H4 (cell line): ENCODE measurements around the gene FAM114A1. TPM values are rescaled to one million over a fixed set of nuclear protein-coding genes. Genes with fewer than 3 reads are reported as not detected.
"Not testable (repeated sequence)": the region's sequence is repeated elsewhere in the genome, so short reads cannot be mapped to it uniquely, and the experiment has no call there.

ENCODE experiments used
- DNase-seq: peaks from one replicate; pipeline ENCODE4 v3.0.0-alpha.2; 2015; ENCODE audit warnings: low spot score
- total RNA-seq: library from RNA; depleted of rRNA; stranded (reverse); fragments of >200 nt; shearing (Covaris generic); gene quantifications from 2 replicates; pipeline ENCODE4 v1.2.3, GENCODE V29; 2014

Gene FAM114A1
- total RNA-seq, 1 experiment from 2014 or later, result 89.3 TPM

DNA sequence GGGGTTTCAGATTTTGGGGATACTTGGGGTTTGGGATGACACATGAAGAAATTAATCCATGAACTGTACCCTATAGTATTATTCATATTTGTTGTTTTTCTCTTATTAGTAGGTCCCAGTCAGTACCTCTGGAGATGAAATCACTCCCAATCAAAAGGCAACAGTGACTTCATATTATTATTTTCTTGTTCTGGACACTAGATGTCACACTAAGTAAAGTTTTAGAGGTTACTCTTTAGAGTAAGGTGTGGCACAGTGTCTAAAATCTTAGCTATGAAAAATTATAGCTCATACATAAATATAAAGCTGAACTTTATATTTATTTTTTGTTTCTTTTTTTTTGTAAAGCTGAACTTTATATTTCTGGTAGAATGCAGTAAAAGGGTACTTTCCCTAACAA is 35.1 kb downstream of the FAM114A1 start:
- DNase-seq, result peak; percentile 26

DNA sequence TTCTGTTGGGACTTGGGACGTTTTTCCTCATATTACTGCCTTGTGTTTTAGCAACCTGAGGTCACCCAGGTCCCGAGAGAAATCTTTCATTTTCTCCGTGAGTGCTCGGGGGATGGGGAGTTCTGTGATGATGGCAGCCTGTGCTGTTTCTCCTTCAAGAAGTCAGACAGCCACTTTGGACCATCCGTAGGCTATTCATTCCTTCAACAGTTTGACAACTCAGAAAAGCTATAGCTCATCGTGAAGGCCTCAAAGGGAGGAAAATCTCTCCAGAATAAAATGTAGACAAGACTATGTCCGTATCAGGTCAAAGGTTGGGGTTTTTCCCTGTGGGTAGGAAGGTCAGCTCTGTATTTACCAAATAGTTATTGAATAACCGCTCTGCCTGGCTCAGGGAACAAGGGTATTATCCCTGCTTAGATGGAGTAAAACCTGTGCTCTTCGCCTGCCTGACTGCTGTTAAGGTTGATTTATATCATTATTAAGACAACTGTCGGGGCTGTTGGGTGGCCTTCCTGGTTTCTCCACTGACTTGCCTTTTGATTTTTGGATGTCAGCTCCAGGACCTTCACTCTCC is 36.6 kb downstream of the FAM114A1 start:
- no peak for DNase-seq

DNA sequence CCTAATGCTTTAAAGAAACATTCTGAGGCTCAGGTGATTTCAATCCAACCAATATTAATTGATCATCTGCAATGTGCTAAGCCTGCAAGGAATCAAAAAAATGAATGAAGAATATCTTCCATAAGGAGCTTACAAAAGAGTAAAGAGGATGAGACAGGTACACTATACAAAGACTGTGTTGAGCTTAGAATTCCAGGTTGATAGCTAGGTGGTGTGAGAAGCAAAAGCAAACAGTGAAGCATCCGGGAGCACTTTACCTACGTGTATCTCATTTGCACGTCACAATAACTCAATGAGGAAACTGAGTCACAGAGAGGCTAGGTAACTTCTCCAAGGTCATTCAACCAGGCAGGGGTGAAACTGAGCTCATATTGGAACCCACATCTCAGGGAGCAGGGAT is 37.1 kb downstream of the FAM114A1 start:
- DNase-seq, result no peak

DNA sequence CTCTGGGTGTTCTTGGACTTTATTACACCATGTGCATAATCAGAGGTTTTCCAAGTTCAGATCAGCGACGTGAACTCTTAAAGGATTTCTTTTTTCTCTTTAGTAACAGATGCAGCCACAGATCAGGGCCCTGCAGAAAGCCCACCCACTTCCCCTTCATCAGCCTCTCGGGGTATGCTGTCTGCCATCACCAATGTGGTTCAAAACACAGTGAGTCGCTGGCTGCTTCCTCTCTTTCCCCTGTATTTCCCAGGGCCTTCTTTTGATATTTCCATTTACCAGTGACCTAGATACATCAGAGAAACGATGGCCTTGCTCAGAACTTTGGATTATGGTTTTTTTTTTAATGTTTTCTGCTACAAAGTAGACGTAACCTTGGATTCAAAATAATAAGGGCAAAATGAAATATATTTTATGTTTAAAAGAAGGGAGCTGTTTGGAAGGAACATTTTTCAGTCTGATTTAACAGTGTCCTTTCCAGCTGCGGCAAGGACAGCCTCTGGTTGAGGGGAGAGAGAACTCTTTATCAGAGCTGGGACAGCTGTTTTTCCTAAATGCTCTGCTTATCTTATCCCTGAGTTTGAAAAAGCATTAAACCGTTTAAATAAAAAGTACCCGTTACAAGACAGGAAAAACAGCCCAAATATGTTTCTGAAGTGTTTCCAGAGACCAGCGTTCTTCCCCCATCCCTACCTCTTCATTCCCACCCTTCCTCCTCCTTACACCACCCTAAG is 38.2 kb downstream of the FAM114A1 start:
- DNase-seq, result no peak

DNA sequence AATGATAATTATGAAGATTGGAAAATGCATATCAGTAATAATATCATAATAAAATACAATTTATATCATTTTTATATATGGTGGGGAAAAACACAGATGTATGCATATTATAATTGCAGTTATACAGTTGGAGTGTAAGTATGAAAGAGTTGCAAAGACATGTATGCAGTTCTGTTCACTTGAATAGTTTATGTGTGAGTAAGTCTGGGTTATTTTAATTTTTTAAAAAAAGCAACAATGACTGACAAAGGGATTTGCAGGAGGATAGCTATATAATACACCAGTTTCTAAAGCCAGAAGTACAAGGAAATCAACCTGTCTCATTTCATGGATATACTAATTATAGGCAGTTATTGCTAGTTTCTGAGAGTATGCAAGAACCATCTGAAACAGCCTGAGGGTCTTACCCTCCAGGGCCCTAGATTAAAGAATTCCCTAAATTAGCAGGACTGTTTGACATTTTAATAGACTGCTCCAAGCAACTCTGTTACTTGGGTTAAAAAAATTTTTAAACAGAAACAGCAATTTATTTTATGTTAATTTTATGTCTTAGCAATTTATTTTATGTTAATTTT is 40.2 kb downstream of the FAM114A1 start:
- DNase-seq, result no peak

DNA sequence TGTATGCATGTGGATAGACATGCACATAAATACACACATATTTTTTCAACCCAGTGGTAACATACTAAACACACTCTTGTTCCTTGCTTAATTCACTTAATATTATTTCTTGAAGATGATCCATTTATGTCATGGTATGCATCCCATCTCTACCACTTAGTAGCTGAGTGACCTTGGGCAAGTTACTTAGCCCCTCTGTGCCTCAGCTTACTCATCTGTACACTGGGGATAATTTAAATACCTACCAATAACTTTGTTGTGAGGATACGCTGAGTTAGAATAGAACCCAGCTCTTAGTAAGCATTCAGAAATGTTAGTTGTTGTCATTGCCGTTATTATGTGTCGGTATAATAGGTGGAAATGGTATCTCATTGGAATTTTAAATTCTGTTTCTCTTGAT is 41.4 kb downstream of the FAM114A1 start:
- no peak for DNase-seq

DNA sequence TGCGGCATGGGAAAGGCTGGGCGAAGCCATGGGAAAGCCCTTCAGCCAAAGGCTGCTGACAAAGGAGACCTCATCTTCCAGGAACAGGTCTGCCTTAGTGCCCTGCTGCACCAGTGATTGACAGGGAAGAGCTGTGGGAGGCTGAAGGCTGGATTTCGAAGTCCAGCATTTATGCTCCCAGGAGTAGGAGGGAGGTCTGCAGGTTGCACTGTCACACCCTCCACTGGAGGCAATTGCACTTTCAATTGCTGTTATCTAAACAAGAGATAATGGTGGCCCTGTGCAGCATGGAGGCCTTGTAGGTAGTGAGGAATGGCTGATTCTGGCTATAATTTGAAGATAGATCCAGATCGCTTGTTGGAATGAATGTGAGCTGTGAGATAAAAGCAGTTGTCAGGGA is 43.7 kb downstream of the FAM114A1 start:
- no peak for DNase-seq

DNA sequence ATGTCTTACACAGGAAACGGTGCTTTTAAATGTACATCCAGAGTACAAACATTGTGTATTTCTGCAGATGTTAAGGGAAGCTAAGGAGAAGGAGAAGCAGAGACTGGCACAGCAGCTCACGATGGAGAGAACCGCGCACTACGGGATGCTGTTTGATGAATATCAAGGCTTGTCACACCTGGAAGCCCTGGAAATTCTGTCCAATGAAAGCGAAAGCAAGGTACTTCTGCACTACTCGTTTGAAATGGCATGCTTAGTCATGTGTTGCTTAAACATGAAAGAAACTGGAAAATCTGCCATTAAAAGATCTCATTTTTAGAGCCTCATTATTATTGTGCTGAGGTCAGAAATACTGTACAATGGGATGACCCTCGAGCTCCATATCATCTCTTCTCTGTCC is 47.2 kb downstream of the FAM114A1 start:
- no peak for DNase-seq

DNA sequence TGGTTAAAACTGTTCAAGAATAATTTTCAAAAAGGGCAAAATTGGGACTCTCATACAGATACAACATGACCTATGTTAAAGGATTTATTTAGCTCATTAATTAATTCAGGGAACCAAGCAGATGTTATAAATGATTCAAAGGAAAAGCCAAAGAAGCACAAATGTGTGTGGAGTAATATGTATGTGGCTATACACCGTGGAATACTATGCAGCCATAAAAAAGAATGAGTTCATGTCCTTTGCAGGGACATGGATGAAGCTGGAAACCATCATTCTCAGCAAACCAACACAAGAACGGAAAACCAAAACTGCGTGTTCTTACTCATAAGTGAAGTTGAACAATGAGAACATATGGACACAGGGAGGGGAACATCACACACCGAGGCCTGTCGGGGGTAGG is 48.7 kb downstream of the FAM114A1 start:
- not testable (repeated sequence) for DNase-seq

DNA sequence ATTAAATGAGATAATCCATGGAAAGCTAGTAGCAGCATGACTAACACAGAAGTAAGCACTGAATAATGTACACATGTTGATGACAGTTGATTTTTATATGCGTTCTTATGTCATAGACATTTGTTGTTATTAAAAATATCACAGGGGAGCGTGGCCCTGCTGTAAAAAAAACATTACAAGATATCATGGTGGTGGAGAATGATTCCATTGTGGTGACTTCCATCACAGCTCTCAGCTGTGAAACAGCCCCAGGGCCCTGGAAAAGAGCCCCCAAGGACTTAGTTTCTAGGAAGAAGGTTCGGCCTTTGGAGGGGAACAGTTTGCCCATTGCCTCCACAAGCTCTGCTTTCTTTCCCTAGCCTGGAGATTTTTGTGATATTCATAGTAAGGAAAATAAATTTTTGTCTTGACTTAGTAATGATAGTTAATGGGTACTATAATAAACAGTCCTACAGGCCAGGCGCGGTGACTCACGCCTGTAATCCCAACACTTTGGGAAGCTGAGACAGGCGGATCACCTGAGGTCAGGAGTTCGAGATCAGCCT is 49.9 kb downstream of the FAM114A1 start:
- DNase-seq, result no peak

DNA sequence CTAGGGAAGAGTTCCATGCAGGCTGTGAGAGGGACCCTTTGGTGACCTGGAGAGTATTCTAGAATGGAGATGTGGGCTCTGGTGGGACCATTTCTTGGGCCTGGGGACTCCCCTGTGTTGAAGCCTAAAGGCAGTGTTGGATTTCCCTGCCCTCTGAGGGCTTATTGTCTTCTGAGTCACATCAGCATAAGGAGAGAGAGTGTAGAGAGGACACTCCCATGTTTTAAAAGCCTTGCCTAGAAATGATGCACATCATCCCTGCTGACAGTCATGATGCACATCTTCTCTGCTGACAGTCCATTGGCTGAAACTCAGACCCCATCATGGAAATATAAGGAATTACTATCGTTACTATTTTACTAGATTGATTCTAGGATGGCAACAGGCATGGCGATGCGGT is 51.9 kb downstream of the FAM114A1 start:
- DNase-seq, result no peak

DNA sequence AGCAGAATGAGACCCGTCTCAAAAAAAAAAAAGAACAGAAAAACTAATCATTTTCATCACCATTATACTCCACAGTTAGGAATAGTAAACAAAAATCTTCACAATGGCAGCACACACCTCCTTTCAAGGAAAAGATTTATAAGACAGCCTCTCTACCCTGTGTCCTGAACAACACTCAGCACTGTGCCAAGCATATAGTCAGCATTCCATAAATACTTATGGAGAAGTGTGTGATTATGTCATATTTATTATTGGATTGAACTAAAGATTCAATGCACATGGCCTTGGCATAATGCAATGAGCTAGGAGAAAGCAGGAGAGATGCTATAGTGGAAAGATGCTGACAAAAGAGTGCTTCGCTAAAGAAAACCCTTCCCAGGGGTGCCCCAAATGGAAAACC is 52.6 kb downstream of the FAM114A1 start:
- DNase-seq, result no peak

DNA sequence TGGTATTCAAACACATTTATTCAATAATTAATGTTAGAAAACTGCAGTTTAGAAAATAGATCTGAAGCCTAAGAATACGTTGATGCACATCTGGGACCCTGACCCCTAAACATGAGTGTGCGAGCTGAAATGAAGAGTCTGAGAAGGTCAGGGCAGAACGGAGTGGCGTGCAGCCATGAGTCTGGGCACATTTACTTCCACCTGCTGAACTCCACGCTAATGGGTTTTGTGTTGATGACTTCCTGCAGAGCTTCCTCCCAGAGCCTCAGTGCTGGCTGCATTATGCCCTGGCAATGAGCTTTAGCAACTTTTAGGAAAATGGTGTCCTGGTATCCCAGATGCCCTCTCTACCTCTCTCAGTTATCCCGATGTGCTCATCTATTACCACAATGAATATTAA is 53.1 kb downstream of the FAM114A1 start:
- no peak for DNase-seq

DNA sequence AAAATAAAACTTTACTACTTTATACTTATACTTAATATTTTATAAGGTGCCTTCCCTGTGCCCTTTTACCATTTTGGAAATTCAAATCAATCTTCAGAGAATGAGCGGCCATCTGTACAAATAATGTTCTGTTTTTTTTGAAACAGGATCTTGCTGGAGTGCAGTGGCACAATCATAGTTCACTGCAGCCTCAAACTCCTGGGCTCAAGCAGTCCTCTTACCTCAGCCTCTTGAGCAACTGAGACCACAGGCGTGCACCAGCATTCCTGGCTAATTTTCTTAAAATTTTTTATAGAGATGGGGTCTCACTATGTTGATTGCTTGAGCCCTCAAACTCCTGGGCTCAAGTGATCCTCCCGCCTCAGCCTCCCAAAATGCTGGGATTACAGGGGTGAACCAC is 53.5 kb downstream of the FAM114A1 start:
- DNase-seq, result no peak

DNA sequence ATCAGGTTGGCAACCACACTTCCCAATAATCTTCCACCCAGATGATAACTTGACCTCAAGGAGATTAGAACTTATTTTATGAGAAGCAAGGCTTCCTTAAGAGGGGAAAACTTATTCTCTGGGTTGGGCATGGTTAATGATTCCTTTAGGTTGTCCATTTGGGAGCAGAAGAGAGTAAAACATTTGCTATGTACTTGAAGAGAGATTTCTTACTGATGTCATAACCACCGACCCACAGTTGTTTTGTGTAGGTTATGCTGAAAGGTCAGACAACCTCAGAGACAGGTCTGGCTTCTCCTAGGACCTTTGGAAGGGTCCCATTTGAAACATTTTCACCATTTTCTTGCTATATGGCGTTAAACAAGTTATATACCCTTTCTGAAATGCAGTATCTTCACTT is 56.1 kb downstream of the FAM114A1 start:
- DNase-seq, result no peak

DNA sequence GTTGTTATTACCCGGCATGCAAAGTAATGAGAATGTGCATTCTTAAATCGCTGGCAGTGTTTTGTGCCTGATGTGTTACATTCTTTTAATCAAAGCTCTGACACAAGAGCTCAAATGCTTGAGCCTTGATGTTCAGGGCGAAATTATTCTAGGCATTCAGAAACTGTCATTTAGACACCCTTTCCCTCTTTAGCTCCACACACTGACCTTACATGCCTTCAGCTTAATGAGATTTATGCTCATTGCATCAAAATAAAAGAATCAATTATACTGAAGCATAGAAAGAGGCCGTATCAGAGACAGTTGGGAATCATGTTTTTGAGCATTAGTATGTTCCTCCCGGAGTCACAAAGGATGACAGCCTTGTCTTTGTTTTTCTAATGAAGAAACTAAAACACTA is 56.7 kb downstream of the FAM114A1 start:
- DNase-seq, result no peak

DNA sequence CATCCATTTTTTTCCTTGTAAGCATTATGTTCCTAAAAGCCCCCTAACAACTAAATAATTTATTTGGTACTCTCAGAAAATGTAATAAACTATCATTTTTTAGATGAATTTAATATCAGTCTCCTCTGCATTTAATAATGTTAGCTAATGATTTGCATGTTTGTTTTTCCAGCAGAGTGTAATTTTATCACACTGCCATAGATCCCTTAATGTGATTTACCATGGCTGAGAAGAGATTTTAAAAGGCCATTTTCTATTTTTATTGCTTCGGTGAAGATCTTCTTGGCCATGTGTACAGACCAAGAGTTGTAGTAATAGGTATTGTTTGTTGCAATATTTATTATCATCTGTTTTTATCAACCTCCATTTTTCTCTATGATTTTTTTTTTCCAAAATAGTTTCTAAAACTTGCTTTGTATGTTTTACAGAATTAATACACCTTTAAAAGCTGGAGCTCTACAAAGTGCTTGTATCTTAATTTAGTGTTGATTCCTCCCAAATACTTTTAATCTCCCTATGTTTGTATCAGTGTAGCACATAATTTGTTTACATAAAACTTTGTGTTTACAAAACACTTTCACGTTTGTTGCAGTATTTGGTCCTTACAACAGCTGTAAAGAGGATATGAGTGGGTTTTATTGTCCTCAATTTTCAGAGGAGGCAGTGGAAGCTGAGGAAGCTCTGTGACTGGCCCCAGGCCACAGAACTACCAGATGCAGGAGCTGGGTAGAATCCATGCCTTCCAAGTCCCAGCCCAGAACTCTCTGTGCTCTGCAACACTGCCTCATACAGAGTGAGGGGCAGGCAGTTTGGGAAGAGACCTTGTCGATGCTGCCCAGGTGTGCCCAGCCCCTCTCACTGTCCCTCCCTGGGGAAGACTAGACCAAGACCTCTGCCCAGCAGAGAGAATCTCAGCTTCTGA is 58.1 kb downstream of the FAM114A1 start:
- no peak for DNase-seq

DNA sequence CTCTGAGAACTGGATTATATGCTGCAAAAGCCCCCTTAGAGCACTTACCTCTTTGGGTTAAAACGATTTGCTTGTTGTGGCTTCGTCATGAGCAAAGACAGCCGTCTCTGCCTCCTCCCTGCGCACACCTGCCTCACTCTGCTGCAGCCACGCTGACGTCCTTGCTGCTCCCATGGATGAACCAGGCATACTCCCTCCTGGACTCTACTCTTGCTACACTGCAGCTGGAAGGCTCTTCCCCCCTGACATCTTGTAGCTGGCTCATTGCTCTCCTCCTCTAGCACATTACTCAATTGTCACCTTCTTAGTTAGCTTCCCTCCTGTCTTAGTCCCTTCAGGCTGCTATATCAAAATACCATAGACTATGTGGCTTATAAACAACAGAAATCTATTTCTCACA is 59.3 kb downstream of the FAM114A1 start:
- DNase-seq, result no peak

DNA sequence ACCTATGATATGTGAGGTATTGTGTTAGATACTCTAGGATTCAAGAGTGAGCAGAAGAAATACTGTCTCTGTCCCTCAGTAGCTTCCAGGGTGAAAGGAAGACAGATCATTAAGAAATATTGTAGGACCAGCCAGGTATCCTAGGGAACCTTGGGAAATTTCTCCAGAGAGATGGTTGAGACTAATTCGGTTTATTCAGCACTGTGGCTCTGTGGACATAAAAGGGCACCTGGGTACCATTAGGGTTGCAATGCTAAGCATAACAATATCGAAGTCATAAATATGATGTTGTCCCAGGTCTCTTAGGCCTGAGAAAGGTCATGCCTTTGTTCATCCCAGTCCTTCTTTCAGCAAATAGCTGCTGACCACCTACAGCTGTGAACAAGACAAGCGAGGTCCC is 61.0 kb downstream of the FAM114A1 start:
- DNase-seq, result no peak

DNA sequence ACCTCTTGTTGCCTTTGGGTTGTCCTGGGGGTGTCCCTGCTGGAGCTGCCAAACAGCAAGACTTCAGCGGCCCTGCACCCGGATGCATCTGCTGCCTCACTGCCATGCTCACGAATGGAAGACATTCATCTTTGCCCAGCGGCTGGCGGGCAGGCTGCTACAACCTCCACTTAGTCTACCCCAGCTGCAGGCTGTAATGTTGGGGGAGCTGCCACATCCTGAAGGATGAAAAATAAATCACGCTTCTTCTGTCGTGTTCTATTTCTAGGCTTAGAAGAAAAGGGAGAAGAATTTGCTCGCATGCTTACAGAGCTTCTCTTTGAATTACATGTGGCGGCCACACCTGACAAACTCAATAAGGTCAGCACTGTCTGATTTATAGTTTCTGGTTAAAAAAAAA is 61.4 kb downstream of the FAM114A1 start:
- DNase-seq, result no peak

DNA sequence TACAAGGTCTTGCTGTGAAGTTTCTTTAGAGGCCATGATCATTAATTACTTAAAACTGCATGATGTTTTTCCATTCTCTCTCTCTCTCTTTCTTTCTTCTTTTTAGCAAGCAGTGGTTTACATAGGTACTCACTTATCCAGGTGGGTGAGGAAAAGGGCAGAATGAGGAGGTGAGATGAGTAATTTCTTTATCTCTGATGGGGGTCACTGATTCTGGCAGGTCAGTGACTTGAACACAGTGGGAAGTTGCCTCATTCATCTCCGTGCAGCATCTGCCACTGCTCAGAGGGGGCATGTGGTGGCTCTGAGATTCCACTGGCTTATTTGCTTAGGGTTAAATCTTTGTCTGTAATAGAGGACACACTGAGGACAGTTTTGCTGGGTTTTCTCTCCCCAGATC is 62.6 kb downstream of the FAM114A1 start:
- DNase-seq, result no peak

DNA sequence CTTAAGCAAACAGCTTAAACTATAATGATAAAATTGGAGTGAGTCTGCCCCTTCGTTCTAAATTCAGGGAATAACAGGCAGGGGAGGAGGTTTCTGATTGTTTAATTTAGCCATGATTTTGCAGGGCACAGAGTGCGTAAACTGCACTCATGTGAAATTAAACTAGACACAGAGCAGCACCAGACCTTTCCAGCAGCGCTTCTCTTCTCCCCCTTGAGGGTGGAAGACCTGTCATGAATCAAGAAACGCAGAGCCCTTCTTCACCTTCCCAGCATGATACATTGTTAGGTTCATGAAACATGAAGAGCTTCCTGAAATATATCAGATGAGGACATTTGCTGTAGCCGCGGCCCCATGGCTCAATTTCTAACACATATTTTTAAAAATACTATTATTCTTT is 63.1 kb downstream of the FAM114A1 start:
- DNase-seq, result no peak
